Measurements from ENCODE around the gene PCDH12. TPM values are rescaled to one million over a fixed set of nuclear protein-coding genes. Genes with fewer than 3 reads are reported as not detected.

The PCDH12 gene
- total RNA-seq, 2 donors from 2014 or later, result not detected

GRCh38 chr5:141966963-141967333, 8.9 kb upstream of the PCDH12 start:
- H3K27me3 Mint-ChIP-seq (ENCODE audit: insufficient read depth), result no peaks in the 10 kb centered on the region
- no peaks in the 10 kb centered on the region for H3K4me1 ChIP-seq (ENCODE audit: control insufficient read depth, insufficient read depth, low read length)
- no peak overlapping the region for H3K27ac Mint-ChIP-seq
- peaks cover 4% of the 10 kb centered on the region for H3K36me3 Mint-ChIP-seq (ENCODE audit: low read depth)
- H3K27me3 ChIP-seq (ENCODE audit: control insufficient read depth, insufficient read depth, low read length, poor library complexity, severe bottlenecking), result no peaks in the 10 kb centered on the region
- H3K9me3 Mint-ChIP-seq, result no peaks in the 10 kb centered on the region
- no peak overlapping the region for H3K9ac ChIP-seq (ENCODE audit: extremely low read depth, low read length, poor library complexity, severe bottlenecking)
- WGBS, 2 experiments (ENCODE audit: insufficient coverage in 1 of 2, insufficient read length in 1 of 2), result 79 to 100% methylated on average over 2 of the region's 2 CpGs
- DNase-seq, result no peak
- H3K4me3 ChIP-seq (ENCODE audit: low read length), result no peak overlapping the region
- H3K36me3 ChIP-seq (ENCODE audit: control insufficient read depth, insufficient read depth, low read length), result peaks cover 11% of the 10 kb centered on the region
- no peak overlapping the region for H3K4me3 Mint-ChIP-seq
- no peak overlapping the region for H3K27ac ChIP-seq (ENCODE audit: low read depth, low read length)
- TF ChIP-seq CTCF (conservative IDR thresholded peaks at IDR 0.05), result no peak
- H3K9me3 ChIP-seq (ENCODE audit: control insufficient read depth, low read length), result no peaks in the 10 kb centered on the region
- peaks cover 10% of the 10 kb centered on the region for H3K4me1 Mint-ChIP-seq

GRCh38 chr5:141966275-141966962, 8.4 kb upstream of the PCDH12 start:
- TF ChIP-seq CTCF (conservative IDR thresholded peaks at IDR 0.05), result no peak
- Mint-ChIP-seq H3K4me1 (peaks cover 10% of the 10 kb centered on the region), H3K36me3 (ENCODE audit: low read depth) (peaks cover 3% of the 10 kb centered on the region), H3K9me3 (no peaks in the 10 kb centered on the region), H3K27ac (no peak overlapping the region), H3K4me3 (no peak overlapping the region), H3K27me3 (ENCODE audit: insufficient read depth) (no peaks in the 10 kb centered on the region)
- H3K9ac ChIP-seq (ENCODE audit: extremely low read depth, low read length, poor library complexity, severe bottlenecking), result no peak overlapping the region
- no peak overlapping the region for H3K4me3 ChIP-seq (ENCODE audit: low read length)
- H3K27ac ChIP-seq (ENCODE audit: low read depth, low read length), result no peak overlapping the region
- no peaks in the 10 kb centered on the region for H3K4me1 ChIP-seq (ENCODE audit: control insufficient read depth, insufficient read depth, low read length)
- DNase-seq, result no peak
- H3K27me3 ChIP-seq (ENCODE audit: control insufficient read depth, insufficient read depth, low read length, poor library complexity, severe bottlenecking), result no peaks in the 10 kb centered on the region
- H3K36me3 ChIP-seq (ENCODE audit: control insufficient read depth, insufficient read depth, low read length), result peaks cover 11% of the 10 kb centered on the region
- WGBS, 2 experiments (ENCODE audit: insufficient coverage in 1 of 2, insufficient read length in 1 of 2), result 78 to 89% methylated on average over 3 to 4 of the region's 4 CpGs
- no peaks in the 10 kb centered on the region for H3K9me3 ChIP-seq (ENCODE audit: control insufficient read depth, low read length)

- WGBS, 2 experiments (ENCODE audit: insufficient coverage in 1 of 2, insufficient read length in 1 of 2), result 66 to 70% methylated on average over 4 to 7 of the region's 7 CpGs
- TF ChIP-seq CTCF (conservative IDR thresholded peaks at IDR 0.05), result no peak
- no peaks in the 10 kb centered on the region for H3K9me3 Mint-ChIP-seq
These were observed 7.1 kb upstream of the PCDH12 start for GRCh38 chr5:141965071-141965470.

More at GRCh38 chr5:141965071-141965470, 7.1 kb upstream of the PCDH12 start:
- H3K36me3 Mint-ChIP-seq (ENCODE audit: low read depth), result no peaks in the 10 kb centered on the region
- H3K4me3 Mint-ChIP-seq, result no peak overlapping the region
- H3K9me3 ChIP-seq (ENCODE audit: control insufficient read depth, low read length), result no peaks in the 10 kb centered on the region
- no peaks in the 10 kb centered on the region for H3K36me3 ChIP-seq (ENCODE audit: control insufficient read depth, insufficient read depth, low read length)
- no peak overlapping the region for H3K27ac Mint-ChIP-seq
- H3K27ac ChIP-seq (ENCODE audit: low read depth, low read length), result no peak overlapping the region
- H3K4me1 Mint-ChIP-seq, result peaks cover 15% of the 10 kb centered on the region
- no peaks in the 10 kb centered on the region for H3K4me1 ChIP-seq (ENCODE audit: control insufficient read depth, insufficient read depth, low read length)
- DNase-seq, result no peak
- no peaks in the 10 kb centered on the region for H3K27me3 ChIP-seq (ENCODE audit: control insufficient read depth, insufficient read depth, low read length, poor library complexity, severe bottlenecking)
- no peaks in the 10 kb centered on the region for H3K27me3 Mint-ChIP-seq (ENCODE audit: insufficient read depth)
- no peak overlapping the region for H3K4me3 ChIP-seq (ENCODE audit: low read length)
- no peak overlapping the region for H3K9ac ChIP-seq (ENCODE audit: extremely low read depth, low read length, poor library complexity, severe bottlenecking)
